Measurements from ENCODE around the gene ATP6V1E1. TPM values are rescaled to one million over a fixed set of nuclear protein-coding genes. Genes with fewer than 3 reads are reported as not detected.

The ATP6V1E1 gene
- total and polyA plus RNA-seq, 9 of the 15 experiments (the other 6 are each of a cell fraction or from before 2014, with no cell fraction given): 122 to 249 (median 179) TPM

DNA sequence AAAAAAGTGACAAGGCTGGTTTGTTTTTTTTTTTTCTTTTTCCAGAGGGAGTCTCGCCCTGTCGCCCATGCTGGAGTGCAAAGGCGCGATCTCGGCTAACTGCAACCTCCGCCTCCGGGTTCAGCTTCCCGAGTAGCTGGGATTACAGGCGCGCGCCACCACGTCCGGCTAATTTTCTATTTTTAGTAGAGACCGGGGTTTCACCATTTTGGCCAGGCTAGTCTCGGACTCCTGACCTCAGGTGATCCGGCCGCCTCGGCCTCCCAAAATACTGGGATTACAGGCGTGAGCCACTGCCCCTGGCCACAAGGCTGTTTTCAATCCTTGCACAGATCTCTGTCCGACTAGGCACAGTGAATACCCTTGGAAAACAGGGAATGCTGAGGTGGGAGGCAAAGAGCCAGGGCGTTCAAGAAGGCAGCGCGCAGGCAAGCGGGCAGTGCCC lies 566 bp downstream of the ATP6V1E1 start (continued):
- TF ChIP-seq, protein P1, sequence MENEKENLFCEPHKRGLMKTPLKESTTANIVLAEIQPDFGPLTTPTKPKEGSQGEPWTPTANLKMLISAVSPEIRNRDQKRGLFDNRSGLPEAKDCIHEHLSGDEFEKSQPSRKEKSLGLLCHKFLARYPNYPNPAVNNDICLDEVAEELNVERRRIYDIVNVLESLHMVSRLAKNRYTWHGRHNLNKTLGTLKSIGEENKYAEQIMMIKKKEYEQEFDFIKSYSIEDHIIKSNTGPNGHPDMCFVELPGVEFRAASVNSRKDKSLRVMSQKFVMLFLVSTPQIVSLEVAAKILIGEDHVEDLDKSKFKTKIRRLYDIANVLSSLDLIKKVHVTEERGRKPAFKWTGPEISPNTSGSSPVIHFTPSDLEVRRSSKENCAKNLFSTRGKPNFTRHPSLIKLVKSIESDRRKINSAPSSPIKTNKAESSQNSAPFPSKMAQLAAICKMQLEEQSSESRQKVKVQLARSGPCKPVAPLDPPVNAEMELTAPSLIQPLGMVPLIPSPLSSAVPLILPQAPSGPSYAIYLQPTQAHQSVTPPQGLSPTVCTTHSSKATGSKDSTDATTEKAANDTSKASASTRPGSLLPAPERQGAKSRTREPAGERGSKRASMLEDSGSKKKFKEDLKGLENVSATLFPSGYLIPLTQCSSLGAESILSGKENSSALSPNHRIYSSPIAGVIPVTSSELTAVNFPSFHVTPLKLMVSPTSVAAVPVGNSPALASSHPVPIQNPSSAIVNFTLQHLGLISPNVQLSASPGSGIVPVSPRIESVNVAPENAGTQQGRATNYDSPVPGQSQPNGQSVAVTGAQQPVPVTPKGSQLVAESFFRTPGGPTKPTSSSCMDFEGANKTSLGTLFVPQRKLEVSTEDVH (IDR thresholded peaks at IDR 0.05; ENCODE audit: low read depth, partially characterized antibody): no peak
- TF ChIP-seq MEF2D (tag; conservative IDR thresholded peaks at IDR 0.05; ENCODE audit: low read depth) (no peak), CCNT2 (IDR thresholded peaks at IDR 0.05; ENCODE audit: borderline replicate concordance, extremely low read depth, insufficient read length, low read depth, low read length) (no peak), CHD4 (IDR thresholded peaks at IDR 0.05; ENCODE audit: insufficient read depth, insufficient replicate concordance, low read depth, low read length, poor library complexity, severe bottlenecking) (no peak), ZNF140 (CRISPR knock-in tag; IDR thresholded peaks at IDR 0.05) (no peak), ZNF324 (CRISPR knock-in tag; IDR thresholded peaks at IDR 0.05) (no peak), MTA2 (IDR thresholded peaks at IDR 0.05; ENCODE audit: low read depth) (no peak), ZNF79 (CRISPR knock-in tag; IDR thresholded peaks at IDR 0.05; ENCODE audit: low read depth) (no peak), CEBPZ (IDR thresholded peaks at IDR 0.05; ENCODE audit: borderline replicate concordance, low read depth, low read length) (no peak), ZMIZ1 (IDR thresholded peaks at IDR 0.05; ENCODE audit: low read depth in 2 of 2, low read length in 2 of 2) (no peak), NFRKB (IDR thresholded peaks at IDR 0.05; ENCODE audit: low read depth) (no peak), RFX5 (IDR thresholded peaks at IDR 0.05; ENCODE audit: low read depth, low read length) (no peak), ETV5 (CRISPR knock-in tag; IDR thresholded peaks at IDR 0.05; ENCODE audit: low read depth) (peak; percentile 27; the same call in 1 of the 2 replicates), ZNF583 (CRISPR knock-in tag; IDR thresholded peaks at IDR 0.05) (no peak), MAFF (IDR thresholded peaks at IDR 0.05; ENCODE audit: low read length) (no peak), HNRNPL (IDR thresholded peaks at IDR 0.05; ENCODE audit: low read depth, low read length) (no peak)
- TF ChIP-seq, protein P2, sequence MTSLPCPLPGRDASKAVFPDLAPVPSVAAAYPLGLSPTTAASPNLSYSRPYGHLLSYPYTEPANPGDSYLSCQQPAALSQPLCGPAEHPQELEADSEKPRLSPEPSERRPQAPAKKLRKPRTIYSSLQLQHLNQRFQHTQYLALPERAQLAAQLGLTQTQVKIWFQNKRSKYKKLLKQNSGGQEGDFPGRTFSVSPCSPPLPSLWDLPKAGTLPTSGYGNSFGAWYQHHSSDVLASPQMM (CRISPR knock-in tag; IDR thresholded peaks at IDR 0.05): no peak
